IPS DF 19.7 (cell line): Measurements from ENCODE around the gene TNFRSF18.
"Not testable (repeated sequence)": the region's sequence is repeated elsewhere in the genome, so short reads cannot be mapped to it uniquely, and the experiment has no call there.

Source experiments
- DNase-seq: peaks from one replicate; pipeline ENCODE4 v3.0.0-alpha.2; 2013; ENCODE audit warnings: low read depth, low spot score

Gene TNFRSF18

GRCh38 chr1:1206376-1206965 lies at the start of gene TNFRSF18:
TNFRSF18 (minus strand) TSS chr1:1206592; CDS start chr1:1206571, 21 bp downstream.
- DNase-seq, result no peak

DNA sequence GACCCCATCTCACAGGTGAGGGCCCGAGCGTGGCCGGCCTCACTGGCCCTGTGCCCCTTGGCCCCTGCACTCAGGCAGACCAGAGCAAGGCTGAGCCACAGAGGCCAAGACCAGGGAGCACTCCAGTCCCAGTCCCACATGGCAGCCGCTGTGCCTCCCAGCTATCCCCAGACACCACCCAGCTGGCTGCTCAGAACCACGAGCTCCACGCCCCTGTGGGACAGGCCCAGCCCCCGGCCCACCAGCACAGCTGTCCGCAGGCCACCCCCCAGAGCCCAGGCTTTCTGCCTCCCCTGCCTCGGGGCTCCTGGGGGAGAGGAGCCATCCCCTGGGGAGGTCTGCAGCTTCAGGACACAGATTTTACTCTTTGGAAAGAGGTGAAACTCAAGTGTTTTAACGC lies 49.2 kb upstream of the TNFRSF18 start:
- no peak for DNase-seq

- no peak for DNase-seq
Observed at GRCh38 chr1:1255078-1255477, 48.7 kb upstream of the TNFRSF18 start.

- no peak for DNase-seq
Observed at GRCh38 chr1:1254667-1254998, 48.2 kb upstream of the TNFRSF18 start.

GRCh38 chr1:1253972-1254666 lies 47.7 kb upstream of the TNFRSF18 start:
- DNase-seq, result no peak

GRCh38 chr1:1253314-1253713 lies 46.9 kb upstream of the TNFRSF18 start:
- no peak for DNase-seq

DNA sequence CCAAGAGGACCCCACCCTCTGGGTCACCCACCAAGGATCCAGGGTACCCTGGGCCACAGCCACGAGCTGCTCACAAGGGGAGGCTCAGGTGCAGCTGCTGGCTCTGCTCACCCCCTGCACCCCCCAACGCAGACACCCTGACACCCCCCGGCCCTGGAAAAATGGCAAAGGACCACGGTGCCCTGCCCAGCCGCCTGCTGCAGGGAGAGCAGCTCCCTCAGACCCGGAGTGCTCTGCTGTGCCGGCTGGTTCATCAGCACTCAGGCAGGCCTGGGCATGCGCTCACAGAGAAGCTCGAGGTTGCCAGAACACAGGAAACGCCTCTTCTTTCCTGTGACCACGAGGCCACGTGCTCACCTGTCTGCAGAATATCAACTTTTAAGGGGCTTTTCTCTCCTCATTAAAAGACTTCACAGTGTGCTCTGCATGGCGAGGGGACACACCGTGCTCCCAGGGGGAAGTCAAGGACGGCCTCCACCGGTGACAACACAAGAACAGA lies 44.4 kb upstream of the TNFRSF18 start:
- no peak for DNase-seq

DNA sequence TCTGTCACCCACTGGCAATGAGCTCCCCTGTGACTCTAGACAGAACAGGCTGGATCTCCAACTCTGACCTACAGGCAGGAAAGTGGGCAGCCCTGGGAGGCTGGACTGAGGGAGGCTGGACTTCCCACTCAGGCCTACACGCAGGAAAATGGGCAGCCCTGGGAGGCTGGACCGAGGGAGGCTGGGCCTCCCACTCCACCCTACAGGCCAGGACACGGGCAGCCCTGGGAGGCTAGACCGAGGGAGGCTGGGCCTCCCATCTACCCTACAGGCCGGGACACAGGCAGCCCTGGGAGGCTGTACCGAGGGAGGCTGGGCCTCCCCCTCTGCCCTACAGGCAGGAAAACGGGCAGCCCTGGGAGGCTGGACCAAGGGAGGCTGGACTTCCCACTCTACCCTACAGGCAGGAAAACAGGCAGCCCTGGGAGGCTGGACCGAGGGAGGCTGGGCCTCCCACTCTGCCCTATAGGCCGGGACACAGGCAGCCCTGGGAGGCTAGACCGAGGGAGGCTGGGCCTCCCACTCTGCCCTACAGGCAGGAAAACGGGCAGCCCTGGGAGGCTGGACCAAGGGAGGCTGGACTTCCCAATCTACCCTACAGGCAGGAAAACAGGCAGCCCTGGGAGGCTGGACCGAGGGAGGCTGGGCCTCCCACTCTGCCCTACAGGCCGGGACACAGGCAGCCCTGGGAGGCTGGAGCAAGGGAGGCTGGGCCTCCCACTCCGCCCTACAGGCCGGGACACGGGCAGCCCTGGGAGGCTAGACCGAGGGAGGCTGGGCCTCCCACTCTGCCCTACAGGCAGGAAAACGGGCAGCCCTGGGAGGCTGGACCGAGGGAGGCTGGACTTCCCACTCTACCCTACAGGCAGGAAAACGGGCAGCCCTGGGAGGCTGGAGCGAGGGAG lies 41.9 kb upstream of the TNFRSF18 start:
- not testable (repeated sequence) for DNase-seq

GRCh38 chr1:1247341-1247913 lies 41.0 kb upstream of the TNFRSF18 start:
- DNase-seq, result no peak

GRCh38 chr1:1246577-1247340 lies 40.4 kb upstream of the TNFRSF18 start, which contains the start of gene C1QTNF12:
C1QTNF12 (minus strand) TSS chr1:1246722; CDS start chr1:1246690, 32 bp downstream.
- no peak for DNase-seq

DNA sequence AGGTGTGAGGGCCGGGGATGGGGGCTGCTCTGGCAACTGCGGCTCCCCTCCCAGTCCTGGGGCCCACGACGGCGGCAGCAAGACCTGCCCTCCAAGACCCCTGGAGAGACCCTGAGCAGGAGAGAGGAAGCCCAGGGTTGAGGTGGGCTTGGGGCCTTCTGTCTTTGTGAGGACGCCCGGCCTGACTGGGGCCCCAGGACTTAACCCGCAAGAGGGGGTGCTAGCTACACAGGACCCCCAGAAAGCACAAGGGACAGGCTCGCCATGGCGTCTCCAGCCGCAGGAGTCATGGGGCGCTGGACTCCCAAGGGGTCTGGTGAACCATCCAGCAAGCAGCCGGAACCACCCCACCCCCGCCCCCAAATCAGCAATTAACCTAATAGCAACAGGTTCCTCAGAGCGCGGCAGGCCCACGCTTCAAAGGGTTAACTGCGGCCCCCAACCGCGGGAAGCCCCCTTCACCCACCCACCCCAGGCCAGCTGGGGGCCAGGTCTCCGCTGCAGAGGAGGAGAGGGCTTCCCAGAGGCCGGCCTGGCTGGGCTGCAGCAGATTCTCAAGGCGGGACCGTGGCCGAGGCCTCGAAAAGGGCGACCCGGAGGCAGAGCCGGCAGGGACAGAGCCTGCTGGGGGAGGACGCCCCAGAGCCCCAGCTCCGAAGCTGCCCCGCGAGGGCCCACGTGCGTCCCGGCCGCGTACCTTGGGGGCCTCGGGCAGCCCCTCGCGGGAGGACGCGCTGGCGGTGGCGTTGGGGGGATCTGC lies 39.6 kb upstream of the TNFRSF18 start:
- no peak for DNase-seq

- no peak for DNase-seq
Observed at GRCh38 chr1:1245178-1245816, 38.9 kb upstream of the TNFRSF18 start.

- no peak for DNase-seq
Observed at GRCh38 chr1:1244192-1244811, 37.9 kb upstream of the TNFRSF18 start.

- DNase-seq, result no peak
Observed at GRCh38 chr1:1243807-1244191, 37.4 kb upstream of the TNFRSF18 start.

GRCh38 chr1:1243266-1243660 lies 36.9 kb upstream of the TNFRSF18 start:
- DNase-seq, result no peak

DNA sequence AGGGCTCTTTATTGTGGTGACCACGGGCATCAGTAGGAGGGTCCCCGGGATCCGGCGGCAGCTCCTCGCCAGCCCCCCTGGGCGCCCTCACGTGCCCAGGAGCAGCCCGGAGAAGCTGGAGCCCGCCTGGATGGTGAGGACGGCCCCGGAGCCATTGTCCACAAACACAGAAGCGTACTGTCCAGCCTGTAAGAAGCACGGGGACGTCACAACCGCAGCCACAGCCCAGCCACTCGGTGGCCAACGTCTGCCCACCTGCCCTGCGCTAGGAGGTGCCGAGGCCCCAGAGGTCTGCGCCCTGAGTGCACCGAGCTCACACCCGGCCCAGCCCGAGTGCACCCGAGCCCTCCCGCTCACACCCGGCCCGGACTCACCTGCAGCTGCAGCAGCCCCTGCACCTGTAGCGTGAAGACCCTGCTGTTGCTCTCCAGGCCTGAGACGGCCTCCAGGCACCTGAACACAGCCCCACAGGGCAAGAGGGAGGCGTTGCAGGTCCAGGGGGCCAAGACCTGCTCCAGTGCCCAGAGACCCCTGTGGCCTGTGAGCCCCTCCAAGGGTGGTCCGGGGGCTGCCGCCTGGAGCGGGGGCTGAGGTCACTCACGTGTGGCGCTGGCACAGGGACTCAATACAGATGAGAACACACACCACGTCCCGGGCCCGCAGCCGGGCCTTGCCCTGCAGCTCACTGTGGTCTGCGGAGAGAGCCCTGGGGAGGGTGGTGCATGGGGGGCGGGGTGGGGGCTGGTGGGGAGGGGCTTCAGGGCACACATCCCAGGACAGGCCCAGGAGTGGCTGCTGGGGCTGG lies 36.3 kb upstream of the TNFRSF18 start:
- no peak for DNase-seq

DNA sequence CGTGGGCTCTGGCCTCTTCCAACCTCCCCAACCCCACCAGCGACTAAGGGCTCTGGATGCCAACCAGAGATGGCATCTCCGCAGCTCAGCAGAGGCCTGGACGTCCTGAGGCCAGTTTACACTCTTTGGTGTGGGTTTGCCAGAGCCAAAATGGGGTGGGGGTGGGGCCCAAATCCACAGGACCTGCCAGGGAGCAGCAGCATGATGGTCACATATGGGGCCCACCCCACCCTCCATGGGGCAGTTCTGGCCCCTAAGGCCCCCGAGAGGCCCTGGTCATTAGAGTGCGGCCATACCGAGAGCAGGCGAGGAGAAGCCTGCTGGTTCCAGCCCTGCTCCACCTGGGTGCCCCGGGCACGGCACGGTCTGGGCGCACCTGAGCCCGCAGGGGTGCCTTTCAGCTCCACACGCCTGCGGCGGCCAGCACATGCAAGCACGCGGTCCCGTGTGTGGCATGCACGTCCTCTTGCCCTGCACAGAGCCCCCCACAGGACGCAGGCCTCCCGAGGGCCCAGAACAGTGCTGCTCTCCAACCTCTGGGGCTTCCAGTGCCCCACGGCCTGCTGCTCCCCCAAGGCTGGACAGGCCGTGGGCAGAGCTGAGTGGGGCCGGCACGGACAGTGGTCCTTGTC lies 35.3 kb upstream of the TNFRSF18 start:
- DNase-seq, result no peak
